Fibroblast of lung (primary cell): ENCODE measurements around the gene SH2D2A. TPM values are rescaled to one million over a fixed set of nuclear protein-coding genes. Genes with fewer than 3 reads are reported as not detected.

Experiments used
- DNase-seq, 2 donors: peaks; one replicate each; pipeline versions ENCODE4 v3.0.0 to v3.0.0-alpha.2; 2010; ENCODE audit warnings: low read depth in 2 of 2
- H2AFZ ChIP-seq: 2 replicates; pipeline ENCODE4 v1.5.1; 2012; ENCODE audit warnings: low read length, control low read depth, inconsistent platforms
- H3K27ac ChIP-seq: 2 replicates; pipeline ENCODE4 v1.5.1; 2011; ENCODE audit warnings: low read length, control low read depth; ENCODE audit not compliant: insufficient read depth
- H3K27me3 ChIP-seq: 2 replicates; pipeline ENCODE4 v1.5.1; 2011; ENCODE audit warnings: mild to moderate bottlenecking, low read length; ENCODE audit not compliant: control insufficient read depth, insufficient read depth
- H3K36me3 ChIP-seq: 2 replicates; pipeline ENCODE4 v1.5.1; 2011; ENCODE audit warnings: low read length; ENCODE audit not compliant: control insufficient read depth, insufficient read depth
- H3K4me1 ChIP-seq: 2 replicates; pipeline ENCODE4 v1.5.1; 2011; ENCODE audit warnings: low read length; ENCODE audit not compliant: control insufficient read depth, insufficient read depth; ENCODE audit errors: extremely low read depth
- H3K4me2 ChIP-seq: 2 replicates; pipeline ENCODE4 v1.5.1; 2011; ENCODE audit warnings: low read length, control low read depth; ENCODE audit not compliant: insufficient read depth; ENCODE audit errors: extremely low read depth
- H3K4me3 ChIP-seq, 4 experiments: fragments of 200-600 bp in 1 of 4; sonication (generic) in 1 of 4; replicated peaks in 1 of 4; 2 replicates each; pipeline ENCODE4 v1.5.1; 2011 to 2016; ENCODE audit warnings: low read length in 4 of 4, low read depth in 3 of 4, mild to moderate bottlenecking in 3 of 4, control low read depth in 2 of 4, inconsistent platforms in 1 of 4, mixed read lengths in 1 of 4; ENCODE audit not compliant: insufficient read depth in 1 of 4; ENCODE audit errors: control extremely low read depth in 1 of 4
- H3K79me2 ChIP-seq: 2 replicates; pipeline ENCODE4 v1.5.1; 2012; ENCODE audit warnings: mild to moderate bottlenecking, low read length, inconsistent platforms; ENCODE audit not compliant: control insufficient read depth, insufficient read depth
- H3K9ac ChIP-seq: 2 replicates; pipeline ENCODE4 v1.5.1; 2011; ENCODE audit warnings: mild to moderate bottlenecking, low read length, control low read depth; ENCODE audit not compliant: insufficient read depth
- H3K9me3 ChIP-seq: 2 replicates; pipeline ENCODE4 v1.5.1; 2012; ENCODE audit warnings: low read depth, low read length; ENCODE audit not compliant: control insufficient read depth, insufficient read depth
- H4K20me1 ChIP-seq: 2 replicates; pipeline ENCODE4 v1.5.1; 2011; ENCODE audit warnings: low read length; ENCODE audit not compliant: control insufficient read depth, insufficient read depth; ENCODE audit errors: extremely low read depth
- CTCF ChIP-seq, 2 donors: IDR thresholded peaks in 1 of 2; conservative IDR thresholded peaks in 1 of 2; 1 replicate in 1 of 2; 2 replicates in 1 of 2; pipeline ENCODE4 v1.5.1; 2011 to 2012; ENCODE audit warnings: low read length in 2 of 2, control low read depth in 1 of 2, inconsistent platforms in 1 of 2, low read depth in 1 of 2, mild to moderate bottlenecking in 1 of 2
- EZH2 ChIP-seq: IDR thresholded peaks from 2 replicates; pipeline ENCODE4 v1.5.1; 2012; ENCODE audit warnings: low read length, control low read depth, mild to moderate bottlenecking; ENCODE audit errors: missing control alignments
- polyA plus RNA-seq, 2 donors: library from polyadenylated mRNA; depleted of rRNA in 1 of 2; stranded (reverse) in 1 of 2; unstranded in 1 of 2; fragments of >200 nt; gene quantifications; 2 replicates each; pipeline ENCODE4 v1.2.1, GENCODE V29; 2011 to 2012; ENCODE audit warnings: missing spikeins in 1 of 2
- total RNA-seq: library from RNA; depleted of rRNA; stranded (reverse); fragments of >200 nt; gene quantifications from 2 replicates; pipeline ENCODE4 v1.2.1, GENCODE V29; 2014

SH2D2A gene
- total and polyA plus RNA-seq, 2 donors (not counting 1 experiment from before 2014, with no cell fraction given) = not detected

- Histone ChIP-seq H2AFZ (no peak overlapping the region), H3K27me3 (no peaks in the 10 kb centered on the region), H3K9me3 (no peaks in the 10 kb centered on the region), H3K4me3 (no peak overlapping the region), H3K36me3 (no peaks in the 10 kb centered on the region), H3K9ac (no peak overlapping the region), H3K27ac (no peak overlapping the region), H3K4me2 (no peak overlapping the region), H3K79me2 (no peaks in the 10 kb centered on the region), H4K20me1 (no peaks in the 10 kb centered on the region), H3K4me1 (peaks cover 4% of the 10 kb centered on the region)
- TF ChIP-seq CTCF (conservative IDR thresholded peaks at IDR 0.05 in 1 of 2, IDR thresholded peaks at IDR 0.05 in 1 of 2; ENCODE audit: low read depth in 1 of 2, low read length in 2 of 2) = no peak
- TF ChIP-seq EZH2 = no peak
- DNase-seq = no peak
Observed at GRCh38 chr1:156804026-156804425, 12.6 kb downstream of the SH2D2A start.

- no peaks in the 10 kb centered on the region for H3K27me3 ChIP-seq
- peaks cover 4% of the 10 kb centered on the region for H3K4me1 ChIP-seq
- no peak for TF ChIP-seq CTCF (conservative IDR thresholded peaks at IDR 0.05 in 1 of 2, IDR thresholded peaks at IDR 0.05 in 1 of 2; ENCODE audit: low read depth in 1 of 2, low read length in 2 of 2)
- TF ChIP-seq EZH2 = no peak
- no peak overlapping the region for H3K27ac ChIP-seq
- no peaks in the 10 kb centered on the region for H3K79me2 ChIP-seq
- H4K20me1 ChIP-seq = no peaks in the 10 kb centered on the region
- H3K9me3 ChIP-seq = no peaks in the 10 kb centered on the region
- H3K4me2 ChIP-seq = no peak overlapping the region
- no peak overlapping the region for H2AFZ ChIP-seq
- H3K9ac ChIP-seq = no peak overlapping the region
- DNase-seq = no peak
- no peaks in the 10 kb centered on the region for H3K36me3 ChIP-seq
- H3K4me3 ChIP-seq = no peak overlapping the region
Observed at GRCh38 chr1:156803086-156803851, 13.4 kb downstream of the SH2D2A start.

- H3K4me3 ChIP-seq = no peak overlapping the region
- no peaks in the 10 kb centered on the region for H4K20me1 ChIP-seq
- H3K27ac ChIP-seq = no peak overlapping the region
- H3K9ac ChIP-seq = no peak overlapping the region
- no peaks in the 10 kb centered on the region for H3K79me2 ChIP-seq
- no peaks in the 10 kb centered on the region for H3K9me3 ChIP-seq
- no peak overlapping the region for H3K4me2 ChIP-seq
- DNase-seq = no peak
- peaks cover 3% of the 10 kb centered on the region for H3K36me3 ChIP-seq
- TF ChIP-seq CTCF (conservative IDR thresholded peaks at IDR 0.05 in 1 of 2, IDR thresholded peaks at IDR 0.05 in 1 of 2; ENCODE audit: low read depth in 1 of 2, low read length in 2 of 2) = no peak
- no peak for TF ChIP-seq EZH2
- H3K4me1 ChIP-seq = peaks cover 4% of the 10 kb centered on the region
- H2AFZ ChIP-seq = no peak overlapping the region
- no peaks in the 10 kb centered on the region for H3K27me3 ChIP-seq
Observed at GRCh38 chr1:156802421-156802935, 14.2 kb downstream of the SH2D2A start.
